ENCODE data around the gene TRA2A. TPM values are rescaled to one million over a fixed set of nuclear protein-coding genes. Genes with fewer than 3 reads are reported as not detected.

Gene TRA2A
- total and polyA plus RNA-seq, 9 of the 15 experiments (the other 6 are each of a cell fraction or from before 2014, with no cell fraction given) = 22.7 to 210 (median 73.9) TPM

DNA sequence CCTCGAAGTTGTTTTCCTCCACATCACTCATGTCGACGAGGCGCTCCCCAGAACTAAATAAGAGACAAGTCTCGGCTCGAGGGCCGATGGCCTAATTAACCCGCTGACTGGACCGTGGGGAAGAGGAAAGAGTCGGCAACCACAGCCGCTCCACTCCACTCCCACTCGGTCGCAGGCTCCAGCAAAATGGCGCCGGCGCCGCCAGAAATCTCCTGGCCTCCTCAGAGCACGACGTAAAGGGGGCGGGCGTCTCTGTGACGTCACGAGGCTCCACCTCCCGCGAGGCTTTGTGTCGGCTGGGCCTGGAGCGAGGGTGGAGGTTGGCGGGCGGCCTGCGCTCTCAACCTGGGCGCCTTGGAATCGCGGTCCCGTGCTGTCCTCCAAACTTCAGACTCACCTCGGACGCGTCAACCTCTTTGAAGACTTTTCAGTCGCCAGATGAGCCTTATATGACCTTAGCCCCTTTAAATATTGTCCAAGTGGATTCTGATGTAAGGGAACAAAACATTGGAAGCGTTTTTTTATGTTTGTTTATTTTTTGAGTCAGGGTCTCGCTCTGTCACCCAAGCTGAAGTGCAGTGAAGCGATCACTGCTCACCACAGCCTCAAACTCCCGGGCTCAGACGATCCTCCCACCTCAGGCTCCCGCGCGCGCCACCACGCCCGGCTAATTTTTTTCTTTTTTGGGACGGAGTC, at the start of gene TRA2A (continued):
- no peak for TF ChIP-seq RAD21 (CRISPR knock-in tag; conservative IDR thresholded peaks at IDR 0.05 in 1 of 2, IDR thresholded peaks at IDR 0.05 in 1 of 2)
- TF ChIP-seq TOE1 (IDR thresholded peaks at IDR 0.05; ENCODE audit: borderline replicate concordance) = peak; percentile 31; the same call in 1 of the 2 replicates
- TF ChIP-seq TOE1 (CRISPR knock-in tag; IDR thresholded peaks at IDR 0.05; ENCODE audit: borderline replicate concordance, low read depth) = no peak
- no peak for TF ChIP-seq MTF1 (CRISPR knock-in tag; IDR thresholded peaks at IDR 0.05; ENCODE audit: borderline replicate concordance)
- TF ChIP-seq EZH2 (IDR thresholded peaks at IDR 0.05; ENCODE audit: borderline replicate concordance, low read depth, low read length) = no peak
- TF ChIP-seq, protein P1, sequence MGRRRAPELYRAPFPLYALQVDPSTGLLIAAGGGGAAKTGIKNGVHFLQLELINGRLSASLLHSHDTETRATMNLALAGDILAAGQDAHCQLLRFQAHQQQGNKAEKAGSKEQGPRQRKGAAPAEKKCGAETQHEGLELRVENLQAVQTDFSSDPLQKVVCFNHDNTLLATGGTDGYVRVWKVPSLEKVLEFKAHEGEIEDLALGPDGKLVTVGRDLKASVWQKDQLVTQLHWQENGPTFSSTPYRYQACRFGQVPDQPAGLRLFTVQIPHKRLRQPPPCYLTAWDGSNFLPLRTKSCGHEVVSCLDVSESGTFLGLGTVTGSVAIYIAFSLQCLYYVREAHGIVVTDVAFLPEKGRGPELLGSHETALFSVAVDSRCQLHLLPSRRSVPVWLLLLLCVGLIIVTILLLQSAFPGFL (CRISPR knock-in tag; IDR thresholded peaks at IDR 0.05) = no peak
- no peak for TF ChIP-seq ZNF445 (CRISPR knock-in tag; IDR thresholded peaks at IDR 0.05; ENCODE audit: low read depth)
- no peak for TF ChIP-seq SMARCB1 (IDR thresholded peaks at IDR 0.05; ENCODE audit: insufficient read length, low read depth)
- TF ChIP-seq HDGF (IDR thresholded peaks at IDR 0.05) = no peak
- no peak for TF ChIP-seq ATF4 (CRISPR knock-in tag; IDR thresholded peaks at IDR 0.05)
- TF ChIP-seq CSDE1 (IDR thresholded peaks at IDR 0.05) = peak in 1 of 2 experiments; percentile 79; a peak in 2 of 4 replicates
- TF ChIP-seq RBM17 (IDR thresholded peaks at IDR 0.05; ENCODE audit: borderline replicate concordance, low read depth, low read length) = no peak
- TF ChIP-seq MAFF (IDR thresholded peaks at IDR 0.05; ENCODE audit: low read length) = no peak
- TF ChIP-seq, protein P2, sequence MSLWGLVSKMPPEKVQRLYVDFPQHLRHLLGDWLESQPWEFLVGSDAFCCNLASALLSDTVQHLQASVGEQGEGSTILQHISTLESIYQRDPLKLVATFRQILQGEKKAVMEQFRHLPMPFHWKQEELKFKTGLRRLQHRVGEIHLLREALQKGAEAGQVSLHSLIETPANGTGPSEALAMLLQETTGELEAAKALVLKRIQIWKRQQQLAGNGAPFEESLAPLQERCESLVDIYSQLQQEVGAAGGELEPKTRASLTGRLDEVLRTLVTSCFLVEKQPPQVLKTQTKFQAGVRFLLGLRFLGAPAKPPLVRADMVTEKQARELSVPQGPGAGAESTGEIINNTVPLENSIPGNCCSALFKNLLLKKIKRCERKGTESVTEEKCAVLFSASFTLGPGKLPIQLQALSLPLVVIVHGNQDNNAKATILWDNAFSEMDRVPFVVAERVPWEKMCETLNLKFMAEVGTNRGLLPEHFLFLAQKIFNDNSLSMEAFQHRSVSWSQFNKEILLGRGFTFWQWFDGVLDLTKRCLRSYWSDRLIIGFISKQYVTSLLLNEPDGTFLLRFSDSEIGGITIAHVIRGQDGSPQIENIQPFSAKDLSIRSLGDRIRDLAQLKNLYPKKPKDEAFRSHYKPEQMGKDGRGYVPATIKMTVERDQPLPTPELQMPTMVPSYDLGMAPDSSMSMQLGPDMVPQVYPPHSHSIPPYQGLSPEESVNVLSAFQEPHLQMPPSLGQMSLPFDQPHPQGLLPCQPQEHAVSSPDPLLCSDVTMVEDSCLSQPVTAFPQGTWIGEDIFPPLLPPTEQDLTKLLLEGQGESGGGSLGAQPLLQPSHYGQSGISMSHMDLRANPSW (CRISPR knock-in tag; IDR thresholded peaks at IDR 0.05) = no peak
- TF ChIP-seq MYBL2 (IDR thresholded peaks at IDR 0.05; ENCODE audit: low read depth) = no peak
- no peak for TF ChIP-seq MYBL2 (CRISPR knock-in tag; IDR thresholded peaks at IDR 0.05; ENCODE audit: borderline replicate concordance)
- TF ChIP-seq SAP30 (IDR thresholded peaks at IDR 0.05; ENCODE audit: borderline replicate concordance, insufficient read depth, low read depth, low read length, poor library complexity, severe bottlenecking) = no peak
- TF ChIP-seq KLF13 (tag; IDR thresholded peaks at IDR 0.05; ENCODE audit: borderline replicate concordance, low read depth) = no peak
- no peak for TF ChIP-seq FIP1L1 (IDR thresholded peaks at IDR 0.05; ENCODE audit: low read depth, low read length, poor library complexity, severe bottlenecking)
- no peak for TF ChIP-seq FOXJ2 (tag; IDR thresholded peaks at IDR 0.05)
- no peak for TF ChIP-seq USF1 (CRISPR knock-in tag; IDR thresholded peaks at IDR 0.05)

Measured in K562 (cell line).